ENCODE measurements around the gene CASZ1.

The CASZ1 gene

DNA sequence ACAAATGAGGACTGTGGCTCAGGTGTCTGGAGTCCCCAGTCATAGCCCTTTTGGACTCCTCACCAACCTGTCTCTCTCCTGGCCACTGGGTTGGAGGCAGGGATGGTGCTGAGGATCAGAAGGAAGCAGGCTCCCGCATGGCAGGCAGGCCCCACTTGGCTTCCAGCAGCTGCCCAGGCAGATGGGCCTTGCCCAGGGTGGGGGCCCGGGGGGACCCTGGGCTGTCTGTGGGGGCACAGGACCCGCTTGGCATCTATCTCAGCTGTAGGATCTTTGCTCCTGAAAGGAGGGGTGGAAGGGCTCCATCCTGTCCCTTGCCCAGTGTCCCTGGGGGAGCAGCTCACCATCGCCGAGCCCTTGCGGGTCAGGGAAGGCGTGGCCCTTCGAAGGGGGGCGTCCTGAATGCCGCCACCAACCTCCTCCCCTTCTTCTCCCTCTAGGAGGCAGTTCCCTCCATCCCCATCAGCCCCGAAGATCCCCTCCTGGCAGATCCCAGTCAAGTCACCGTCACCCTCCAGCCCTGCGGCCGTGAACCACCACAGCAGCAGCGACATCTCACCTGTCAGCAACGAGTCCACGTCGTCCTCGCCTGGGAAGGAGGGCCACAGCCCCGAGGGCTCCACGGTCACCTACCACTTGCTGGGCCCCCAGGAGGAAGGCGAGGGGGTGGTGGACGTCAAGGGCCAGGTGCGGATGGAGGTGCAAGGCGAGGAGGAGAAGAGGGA lies 167.2 kb downstream of the CASZ1 start:
- peaks cover 19% of the 10 kb centered on the region for H3K36me3 ChIP-seq (ENCODE audit: insufficient read depth, low read length)
- no peaks in the 10 kb centered on the region for H3K79me2 ChIP-seq (ENCODE audit: insufficient read depth, low read length)
- H3K9me3 ChIP-seq (ENCODE audit: insufficient read depth, low read length, severe bottlenecking), result no peaks in the 10 kb centered on the region
- no peak overlapping the region for H3K9ac ChIP-seq (ENCODE audit: low read depth, low read length)
- ATAC-seq (ENCODE audit: insufficient read depth, low read depth), result no peak
- H3K4me1 ChIP-seq (ENCODE audit: insufficient read depth, low read length), result no peaks in the 10 kb centered on the region
- H3K4me3 ChIP-seq (ENCODE audit: low read depth in 1 of 2, low read length in 2 of 2), result no peak overlapping the region
- no peak overlapping the region for H2AFZ ChIP-seq (ENCODE audit: low read depth, low read length)
- no peak for DNase-seq
- TF ChIP-seq EZH2 (IDR thresholded peaks at IDR 0.05; ENCODE audit: borderline replicate concordance, low read depth, low read length, severe bottlenecking), result no peak
- TF ChIP-seq, protein P1, sequence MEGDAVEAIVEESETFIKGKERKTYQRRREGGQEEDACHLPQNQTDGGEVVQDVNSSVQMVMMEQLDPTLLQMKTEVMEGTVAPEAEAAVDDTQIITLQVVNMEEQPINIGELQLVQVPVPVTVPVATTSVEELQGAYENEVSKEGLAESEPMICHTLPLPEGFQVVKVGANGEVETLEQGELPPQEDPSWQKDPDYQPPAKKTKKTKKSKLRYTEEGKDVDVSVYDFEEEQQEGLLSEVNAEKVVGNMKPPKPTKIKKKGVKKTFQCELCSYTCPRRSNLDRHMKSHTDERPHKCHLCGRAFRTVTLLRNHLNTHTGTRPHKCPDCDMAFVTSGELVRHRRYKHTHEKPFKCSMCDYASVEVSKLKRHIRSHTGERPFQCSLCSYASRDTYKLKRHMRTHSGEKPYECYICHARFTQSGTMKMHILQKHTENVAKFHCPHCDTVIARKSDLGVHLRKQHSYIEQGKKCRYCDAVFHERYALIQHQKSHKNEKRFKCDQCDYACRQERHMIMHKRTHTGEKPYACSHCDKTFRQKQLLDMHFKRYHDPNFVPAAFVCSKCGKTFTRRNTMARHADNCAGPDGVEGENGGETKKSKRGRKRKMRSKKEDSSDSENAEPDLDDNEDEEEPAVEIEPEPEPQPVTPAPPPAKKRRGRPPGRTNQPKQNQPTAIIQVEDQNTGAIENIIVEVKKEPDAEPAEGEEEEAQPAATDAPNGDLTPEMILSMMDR (IDR thresholded peaks at IDR 0.05; ENCODE audit: borderline replicate concordance, extremely low read depth, low read length, poor library complexity, severe bottlenecking), result no peak
- no peak overlapping the region for H3K27ac ChIP-seq (ENCODE audit: low read length)
- no peak overlapping the region for H3K4me2 ChIP-seq (ENCODE audit: insufficient read depth, low read length)
- H3K27me3 ChIP-seq (ENCODE audit: insufficient read depth, low read length, poor library complexity), result no peaks in the 10 kb centered on the region
- no peaks in the 10 kb centered on the region; the same call in 1 of the 2 replicates for H4K20me1 ChIP-seq (ENCODE audit: insufficient read depth, low read length)

DNA sequence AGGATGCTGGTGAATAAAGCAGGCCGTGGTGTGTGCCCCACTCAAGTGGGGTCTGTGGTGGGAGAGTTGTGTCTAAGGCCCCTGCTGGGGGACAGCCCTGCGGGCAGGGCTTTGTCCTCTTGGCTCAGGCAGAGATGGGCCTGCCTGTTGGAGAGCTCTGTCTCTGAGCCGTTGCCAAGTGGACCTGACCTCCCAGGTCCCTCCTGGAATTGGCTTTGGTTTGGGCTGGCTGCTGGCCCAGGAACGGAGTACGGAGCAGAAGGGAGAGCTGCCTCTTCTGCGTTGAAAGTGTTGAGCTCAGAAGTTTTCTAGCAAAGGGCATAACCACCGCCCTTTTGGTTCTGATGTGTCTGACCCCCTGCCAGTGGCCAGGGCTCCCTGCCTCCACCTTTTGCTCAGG lies 167.8 kb downstream of the CASZ1 start:
- no peaks in the 10 kb centered on the region for H3K9me3 ChIP-seq (ENCODE audit: insufficient read depth, low read length, severe bottlenecking)
- no peaks in the 10 kb centered on the region for H3K27me3 ChIP-seq (ENCODE audit: insufficient read depth, low read length, poor library complexity)
- no peak for TF ChIP-seq EZH2 (IDR thresholded peaks at IDR 0.05; ENCODE audit: borderline replicate concordance, low read depth, low read length, severe bottlenecking)
- TF ChIP-seq, protein P1 (IDR thresholded peaks at IDR 0.05; ENCODE audit: borderline replicate concordance, extremely low read depth, low read length, poor library complexity, severe bottlenecking), result no peak
- no peak overlapping the region for H3K4me2 ChIP-seq (ENCODE audit: insufficient read depth, low read length)
- no peaks in the 10 kb centered on the region for H3K4me1 ChIP-seq (ENCODE audit: insufficient read depth, low read length)
- no peak overlapping the region for H3K9ac ChIP-seq (ENCODE audit: low read depth, low read length)
- H3K27ac ChIP-seq (ENCODE audit: low read length), result no peak overlapping the region
- H3K4me3 ChIP-seq (ENCODE audit: low read depth in 1 of 2, low read length in 2 of 2), result no peak overlapping the region
- no peaks in the 10 kb centered on the region for H3K79me2 ChIP-seq (ENCODE audit: insufficient read depth, low read length)
- H3K36me3 ChIP-seq (ENCODE audit: insufficient read depth, low read length), result peaks cover 24% of the 10 kb centered on the region
- H4K20me1 ChIP-seq (ENCODE audit: insufficient read depth, low read length), result no peaks in the 10 kb centered on the region; the same call in 1 of the 2 replicates
- ATAC-seq (ENCODE audit: insufficient read depth, low read depth) (no peak), DNase-seq (no peak)
- H2AFZ ChIP-seq (ENCODE audit: low read depth, low read length), result no peak overlapping the region

DNA sequence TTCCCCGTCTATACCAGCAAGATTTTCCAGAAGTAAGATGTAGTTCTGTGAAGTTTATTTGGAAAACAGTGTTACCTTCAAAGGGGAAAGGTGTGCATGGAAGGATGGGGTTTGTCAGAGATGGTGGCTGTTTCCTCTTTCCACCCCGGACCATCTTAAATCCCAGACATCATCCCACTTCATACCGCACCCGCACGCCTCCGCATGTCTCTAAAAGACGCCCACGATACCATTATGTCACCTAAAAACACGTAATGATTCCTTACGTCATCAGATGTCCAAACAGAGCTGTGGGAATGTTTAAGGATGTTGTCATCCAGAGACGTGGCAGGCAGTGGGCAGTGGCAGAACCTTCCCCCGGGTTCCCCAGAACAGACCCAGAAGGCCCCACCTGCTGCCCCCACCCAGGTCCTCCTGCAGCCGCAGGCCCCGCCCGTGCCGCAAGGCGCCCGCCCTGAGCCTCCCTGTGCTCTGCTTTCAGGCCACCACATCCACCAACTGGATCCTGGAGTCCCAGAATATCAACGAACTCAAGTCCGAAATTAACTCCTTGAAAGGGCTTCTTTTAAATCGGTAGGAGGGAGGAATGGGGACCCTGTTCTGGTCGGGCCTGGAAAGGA lies 169.5 kb downstream of the CASZ1 start:
- no peaks in the 10 kb centered on the region for H3K27me3 ChIP-seq (ENCODE audit: insufficient read depth, low read length, poor library complexity)
- TF ChIP-seq, protein P1 (IDR thresholded peaks at IDR 0.05; ENCODE audit: borderline replicate concordance, extremely low read depth, low read length, poor library complexity, severe bottlenecking), result no peak
- no peak for TF ChIP-seq EZH2 (IDR thresholded peaks at IDR 0.05; ENCODE audit: borderline replicate concordance, low read depth, low read length, severe bottlenecking)
- peaks cover 26% of the 10 kb centered on the region for H3K36me3 ChIP-seq (ENCODE audit: insufficient read depth, low read length)
- H3K79me2 ChIP-seq (ENCODE audit: insufficient read depth, low read length), result no peaks in the 10 kb centered on the region
- H3K4me2 ChIP-seq (ENCODE audit: insufficient read depth, low read length), result no peak overlapping the region
- no peaks in the 10 kb centered on the region for H3K9me3 ChIP-seq (ENCODE audit: insufficient read depth, low read length, severe bottlenecking)
- H4K20me1 ChIP-seq (ENCODE audit: insufficient read depth, low read length), result no peaks in the 10 kb centered on the region; the same call in 1 of the 2 replicates
- no peak overlapping the region for H3K4me3 ChIP-seq (ENCODE audit: low read depth in 1 of 2, low read length in 2 of 2)
- H2AFZ ChIP-seq (ENCODE audit: low read depth, low read length), result no peak overlapping the region
- no peak for DNase-seq
- H3K9ac ChIP-seq (ENCODE audit: low read depth, low read length), result no peak overlapping the region
- no peak for ATAC-seq (ENCODE audit: insufficient read depth, low read depth)
- no peak overlapping the region for H3K27ac ChIP-seq (ENCODE audit: low read length)
- no peaks in the 10 kb centered on the region for H3K4me1 ChIP-seq (ENCODE audit: insufficient read depth, low read length)

Measured in DND-41 (cell line).